HCT116 (cell line): ENCODE data around the gene COL4A3. TPM values are rescaled to one million over a fixed set of nuclear protein-coding genes. Genes with fewer than 3 reads are reported as not detected.

Source experiments
- ATAC-seq: fragments of 200-7000 bp; cut with Tn5 transposase; 2 replicates; pipeline ENCODE4 v1.9.1; 2020; ENCODE audit warnings: mild to moderate bottlenecking, moderate library complexity
- BruUV-seq: library from RNA; stranded (reverse); fragments of 400-500 nt; replicated peaks from 2 replicates; lab custom pipeline; 2021; lab: Mats Ljungman, UMichigan
- CTCF ChIA-PET: fragments of 300-600 bp; sonication (Branson Sonifier 250); formaldehyde crosslinking; loops from one replicate; lab custom pipeline; 2021; ENCODE audit warnings: antibody characterized with exemption; lab: Charles Lee
- POLR2A ChIA-PET: fragments of 300-600, 350-600 bp; sonication (Branson Sonifier 250); formaldehyde crosslinking; loops from one replicate; lab custom pipeline; 2021; ENCODE audit warnings: antibody characterized with exemption; lab: Charles Lee
- RAD21 ChIA-PET, 2 experiments: fragments of 300-600 bp; sonication (Branson Sonifier 250); formaldehyde crosslinking; loops; one replicate each; lab custom pipeline; 2023; ENCODE audit warnings: low total read pairs in 2 of 2; ENCODE audit not compliant: uncharacterized antibody in 2 of 2, unreplicated experiment in 2 of 2, low non-redundant PET in 1 of 2; lab: Charles Lee
- DNase-seq: peaks from one replicate; pipeline ENCODE4 v3.0.0-alpha.2; 2010; ENCODE audit warnings: low read depth, low spot score
- H2AFZ ChIP-seq: fragments of 200-600 bp; shearing (Covaris generic), sonication (generic); 2 replicates; pipeline ENCODE4 v1.6.1; 2017; ENCODE audit warnings: low read depth, mixed run types, mixed read lengths, antibody characterized with exemption, low read length; ENCODE audit not compliant: poor library complexity, severe bottlenecking
- H3K27ac ChIP-seq: 2 replicates; pipeline ENCODE4 v1.5.1; 2012; ENCODE audit warnings: low read depth, low read length
- H3K27me3 ChIP-seq: fragments of 200-600 bp; sonication (generic); 2 replicates; pipeline ENCODE4 v1.6.1; 2016; ENCODE audit warnings: mixed run types, low read length, mixed read lengths; ENCODE audit not compliant: insufficient read depth
- H3K36me3 ChIP-seq, 2 experiments: fragments of 200-500 bp in 1 of 2; fragments of 200-600 bp in 1 of 2; sonication (Bioruptor generic) in 1 of 2; sonication (generic) in 1 of 2; 2 replicates each; pipeline versions ENCODE4 v1.5.1 to v1.6.1; 2014 to 2016; ENCODE audit warnings: low read length in 2 of 2, inconsistent platforms in 1 of 2, mixed read lengths in 1 of 2, mixed run types in 1 of 2; ENCODE audit not compliant: insufficient read depth in 2 of 2, control insufficient read depth in 1 of 2
- H3K4me1 ChIP-seq, 2 experiments: fragments of 200-600 bp in 1 of 2; sonication (generic) in 1 of 2; 2 replicates each; pipeline versions ENCODE4 v1.5.1 to v1.6.1; 2012 to 2017; ENCODE audit warnings: low read length in 2 of 2, inconsistent platforms in 1 of 2, mild to moderate bottlenecking in 1 of 2, mixed read lengths in 1 of 2, mixed run types in 1 of 2, moderate library complexity in 1 of 2; ENCODE audit not compliant: insufficient read depth in 2 of 2, control insufficient read depth in 1 of 2
- H3K4me2 ChIP-seq: fragments of 200-600 bp; sonication (generic); 2 replicates; pipeline ENCODE4 v1.6.1; 2017; ENCODE audit warnings: mixed run types, low read length, mixed read lengths
- H3K4me3 ChIP-seq, 2 experiments: fragments of 200-600 bp in 1 of 2; sonication (generic) in 1 of 2; replicated peaks in 1 of 2; 2 replicates each; pipeline ENCODE4 v1.5.1; 2011 to 2016; ENCODE audit warnings: low read length in 2 of 2, control low read depth in 1 of 2, low read depth in 1 of 2, mild to moderate bottlenecking in 1 of 2, mixed read lengths in 1 of 2, mixed run types in 1 of 2
- H3K79me2 ChIP-seq: fragments of 200-600 bp; sonication (generic); 2 replicates; pipeline ENCODE4 v1.6.1; 2017; ENCODE audit warnings: mild to moderate bottlenecking, mixed run types, low read length, moderate library complexity, mixed read lengths; ENCODE audit not compliant: insufficient read depth
- H3K9ac ChIP-seq: fragments of 200-600 bp; sonication (generic); 2 replicates; pipeline ENCODE4 v1.6.1; 2016; ENCODE audit warnings: low read length, mixed read lengths
- H3K9me2 ChIP-seq: fragments of 200-600 bp; sonication (generic), shearing (Covaris generic); 2 replicates; pipeline ENCODE4 v1.6.1; 2017; ENCODE audit warnings: mixed run types, mild to moderate bottlenecking, moderate library complexity; ENCODE audit not compliant: insufficient read depth
- H3K9me3 ChIP-seq, 2 experiments: fragments of 200-500 bp in 1 of 2; fragments of 200-600 bp in 1 of 2; sonication (Bioruptor generic) in 1 of 2; sonication (generic) in 1 of 2; 2 replicates each; pipeline ENCODE4 v1.6.1; 2014 to 2017; ENCODE audit warnings: low read length in 2 of 2, mixed read lengths in 2 of 2, inconsistent platforms in 1 of 2, low read depth in 1 of 2, mild to moderate bottlenecking in 1 of 2, mixed run types in 1 of 2, moderate library complexity in 1 of 2; ENCODE audit not compliant: control insufficient read depth in 1 of 2, insufficient read depth in 1 of 2
- H4K20me1 ChIP-seq: fragments of 200-600 bp; sonication (generic), shearing (Covaris generic); 2 replicates; pipeline ENCODE4 v1.6.1; 2017; ENCODE audit warnings: mixed run types, mild to moderate bottlenecking, moderate library complexity; ENCODE audit not compliant: insufficient read depth
- ATF3 ChIP-seq: IDR thresholded peaks from 2 replicates; pipeline ENCODE4 v1.6.1; 2012
- EGR1 ChIP-seq: IDR thresholded peaks from 2 replicates; pipeline ENCODE4 v1.6.1; 2012; ENCODE audit warnings: low read depth
- ELF1 ChIP-seq: IDR thresholded peaks from 2 replicates; pipeline ENCODE4 v1.6.1; 2012; ENCODE audit warnings: low read depth, borderline replicate concordance
- FOSL1 ChIP-seq: IDR thresholded peaks from 2 replicates; pipeline ENCODE4 v1.6.1; 2012; ENCODE audit warnings: low read depth
- JUND ChIP-seq: IDR thresholded peaks from 2 replicates; pipeline ENCODE4 v1.6.1; 2012
- POLR2A ChIP-seq: IDR thresholded peaks from 2 replicates; pipeline ENCODE4 v1.7.0; 2011; ENCODE audit warnings: borderline replicate concordance; ENCODE audit not compliant: insufficient read depth, insufficient read length; ENCODE audit errors: extremely low read depth
- POLR2AphosphoS5 ChIP-seq: IDR thresholded peaks from 2 replicates; pipeline ENCODE4 v1.6.1; 2011; ENCODE audit warnings: mild to moderate bottlenecking, low read depth, low read length, moderate library complexity
- REST ChIP-seq: IDR thresholded peaks from 2 replicates; pipeline ENCODE4 v1.6.1; 2012; ENCODE audit warnings: low read depth
- YY1 ChIP-seq: IDR thresholded peaks from 2 replicates; pipeline ENCODE4 v1.6.1; 2011; ENCODE audit warnings: low read length, low read depth, moderate library complexity, mild to moderate bottlenecking; ENCODE audit not compliant: insufficient replicate concordance; ENCODE audit errors: extremely low read depth
- ZBTB33 ChIP-seq: IDR thresholded peaks from 2 replicates; pipeline ENCODE4 v1.6.1; 2011; ENCODE audit warnings: mild to moderate bottlenecking, low read length, moderate library complexity; ENCODE audit not compliant: insufficient replicate concordance; ENCODE audit errors: extremely low read depth
- intact Hi-C: fragments of 100-400 bp; cut with micrococcal nuclease; formaldehyde crosslinking; loops from 2 replicates; pipeline ENCODE4 v1.10.0; 2022
- total RNA-seq: library from RNA; stranded (reverse); gene quantifications from one replicate; pipeline ENCODE4 v1.2.1, GENCODE V29; 2021; ENCODE audit not compliant: unreplicated experiment
- TF ChIP-seq, protein P1 (sequence below), 3 experiments: fragments of 200-600 bp in 1 of 3; sonication (generic) in 1 of 3; IDR thresholded peaks in 2 of 3; conservative IDR thresholded peaks in 1 of 3; 2 replicates each; pipeline ENCODE4 v1.5.1; 2012 to 2017; ENCODE audit warnings: low read depth in 2 of 3, low read length in 2 of 3, antibody characterized with exemption in 1 of 3, borderline replicate concordance in 1 of 3, control low read depth in 1 of 3, mild to moderate bottlenecking in 1 of 3, mixed read lengths in 1 of 3, mixed run types in 1 of 3, moderate library complexity in 1 of 3; ENCODE audit not compliant: insufficient read depth in 1 of 3

The COL4A3 gene
- total RNA-seq, 1 experiment from 2014 or later, result 4.9 TPM

DNA sequence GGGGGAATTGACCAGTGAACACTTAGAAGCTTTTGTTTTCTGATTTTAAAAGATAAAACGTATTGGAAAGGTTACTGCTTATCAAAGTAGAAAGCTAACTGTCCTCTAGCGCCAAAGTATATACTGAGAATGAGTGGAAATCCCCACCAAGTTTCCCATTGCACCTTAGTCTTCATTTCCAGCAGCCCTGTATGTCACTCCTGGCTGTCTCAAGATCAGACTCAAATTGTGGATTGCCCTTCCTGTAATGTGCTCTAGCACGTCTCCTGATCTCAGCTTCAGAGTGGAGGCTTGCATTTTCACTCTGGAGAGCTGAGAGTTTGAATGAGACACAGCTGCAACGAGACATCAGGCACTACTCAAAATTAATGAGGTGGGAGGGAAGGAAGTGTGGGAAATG is 187.2 kb downstream of the COL4A3 start:
- H3K36me3 ChIP-seq, result peaks cover 11 to 23% of the 10 kb centered on the region in 2 experiments
- H3K79me2 ChIP-seq, result 0 out of 2 replicates have a peak, but pooled peaks cover 6% of the 10 kb centered on the region
- H3K4me3 ChIP-seq, result no peak overlapping the region
- H3K27ac ChIP-seq, result no peak overlapping the region
- ChIA-PET CTCF (no interaction called here), POLR2A (no interaction called here), RAD21 (no interaction called here)
- TF ChIP-seq EGR1 (no peak), REST (no peak), ELF1 (no peak), POLR2A (no peak), FOSL1 (no peak), ATF3 (no peak), ZBTB33 (no peak), JUND (no peak), YY1 (no peak), POLR2AphosphoS5 (no peak)
- TF ChIP-seq, protein P1, sequence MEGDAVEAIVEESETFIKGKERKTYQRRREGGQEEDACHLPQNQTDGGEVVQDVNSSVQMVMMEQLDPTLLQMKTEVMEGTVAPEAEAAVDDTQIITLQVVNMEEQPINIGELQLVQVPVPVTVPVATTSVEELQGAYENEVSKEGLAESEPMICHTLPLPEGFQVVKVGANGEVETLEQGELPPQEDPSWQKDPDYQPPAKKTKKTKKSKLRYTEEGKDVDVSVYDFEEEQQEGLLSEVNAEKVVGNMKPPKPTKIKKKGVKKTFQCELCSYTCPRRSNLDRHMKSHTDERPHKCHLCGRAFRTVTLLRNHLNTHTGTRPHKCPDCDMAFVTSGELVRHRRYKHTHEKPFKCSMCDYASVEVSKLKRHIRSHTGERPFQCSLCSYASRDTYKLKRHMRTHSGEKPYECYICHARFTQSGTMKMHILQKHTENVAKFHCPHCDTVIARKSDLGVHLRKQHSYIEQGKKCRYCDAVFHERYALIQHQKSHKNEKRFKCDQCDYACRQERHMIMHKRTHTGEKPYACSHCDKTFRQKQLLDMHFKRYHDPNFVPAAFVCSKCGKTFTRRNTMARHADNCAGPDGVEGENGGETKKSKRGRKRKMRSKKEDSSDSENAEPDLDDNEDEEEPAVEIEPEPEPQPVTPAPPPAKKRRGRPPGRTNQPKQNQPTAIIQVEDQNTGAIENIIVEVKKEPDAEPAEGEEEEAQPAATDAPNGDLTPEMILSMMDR (IDR thresholded peaks at IDR 0.05 in 2 of 3, conservative IDR thresholded peaks at IDR 0.05 in 1 of 3; ENCODE audit: borderline replicate concordance in 1 of 3, insufficient read depth in 1 of 3, low read depth in 2 of 3, low read length in 2 of 3), result no peak
- intact Hi-C loops, result no loop called here
- H3K4me1 ChIP-seq, result no peaks in the 10 kb centered on the region
- DNase-seq (no peak), ATAC-seq (no peak)
- no peak overlapping the region for H2AFZ ChIP-seq
- no peaks in the 10 kb centered on the region for H3K27me3 ChIP-seq
- no peak overlapping the region for H3K9ac ChIP-seq
- H4K20me1 ChIP-seq, result no peaks in the 10 kb centered on the region
- no peak overlapping the region for H3K4me2 ChIP-seq
- H3K9me2 ChIP-seq, result no peaks in the 10 kb centered on the region
- H3K9me3 ChIP-seq, result no peaks in the 10 kb centered on the region
- no TSS peak for BruUV-seq
